ENCODE results near the gene FRS2. TPM values are rescaled to one million over a fixed set of nuclear protein-coding genes. Genes with fewer than 3 reads are reported as not detected.

FRS2 gene
- total RNA-seq, 1 donor, result 64.4 TPM

DNA sequence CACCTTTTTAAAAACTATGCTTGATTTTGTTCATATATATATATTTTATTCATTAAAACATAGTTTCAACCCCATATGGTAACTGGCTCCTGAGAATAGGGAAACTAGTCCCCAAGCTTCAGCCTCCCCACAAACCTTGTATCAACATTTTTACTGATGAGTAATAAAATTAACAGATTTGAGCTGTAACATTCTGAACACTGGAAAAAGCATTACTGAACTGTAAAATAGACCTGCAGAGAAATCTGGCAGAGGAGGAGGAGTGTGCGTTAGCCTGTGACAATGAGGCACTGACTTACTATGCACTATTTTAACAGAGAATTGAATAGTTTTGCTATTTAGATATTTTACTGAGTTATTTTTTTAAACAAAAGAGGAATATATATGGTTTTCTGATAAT lies 43.1 kb downstream of the FRS2 start:
- peaks cover 42% of the 10 kb centered on the region for H3K4me1 ChIP-seq (ENCODE audit: insufficient read depth, low read length)
- no peak overlapping the region for H2AFZ ChIP-seq (ENCODE audit: low read length)
- H3K79me2 ChIP-seq (ENCODE audit: insufficient read depth, low read length), result peaks cover 91% of the 10 kb centered on the region
- peak overlapping the region; percentile 37 for H3K27ac ChIP-seq (ENCODE audit: low read depth, low read length)
- DNase-seq (ENCODE audit: insufficient read length, low spot score, missing footprints), result no peak
- TF ChIP-seq, protein P1, sequence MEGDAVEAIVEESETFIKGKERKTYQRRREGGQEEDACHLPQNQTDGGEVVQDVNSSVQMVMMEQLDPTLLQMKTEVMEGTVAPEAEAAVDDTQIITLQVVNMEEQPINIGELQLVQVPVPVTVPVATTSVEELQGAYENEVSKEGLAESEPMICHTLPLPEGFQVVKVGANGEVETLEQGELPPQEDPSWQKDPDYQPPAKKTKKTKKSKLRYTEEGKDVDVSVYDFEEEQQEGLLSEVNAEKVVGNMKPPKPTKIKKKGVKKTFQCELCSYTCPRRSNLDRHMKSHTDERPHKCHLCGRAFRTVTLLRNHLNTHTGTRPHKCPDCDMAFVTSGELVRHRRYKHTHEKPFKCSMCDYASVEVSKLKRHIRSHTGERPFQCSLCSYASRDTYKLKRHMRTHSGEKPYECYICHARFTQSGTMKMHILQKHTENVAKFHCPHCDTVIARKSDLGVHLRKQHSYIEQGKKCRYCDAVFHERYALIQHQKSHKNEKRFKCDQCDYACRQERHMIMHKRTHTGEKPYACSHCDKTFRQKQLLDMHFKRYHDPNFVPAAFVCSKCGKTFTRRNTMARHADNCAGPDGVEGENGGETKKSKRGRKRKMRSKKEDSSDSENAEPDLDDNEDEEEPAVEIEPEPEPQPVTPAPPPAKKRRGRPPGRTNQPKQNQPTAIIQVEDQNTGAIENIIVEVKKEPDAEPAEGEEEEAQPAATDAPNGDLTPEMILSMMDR (IDR thresholded peaks at IDR 0.05; ENCODE audit: extremely low read depth, low read depth, low read length), result no peak
- H3K4me3 ChIP-seq (ENCODE audit: insufficient read depth, low read length), result no peak overlapping the region
- peak overlapping the region; percentile 7 for H3K4me2 ChIP-seq (ENCODE audit: insufficient read depth, low read length)
- H3K27me3 ChIP-seq (ENCODE audit: insufficient read depth, low read length), result no peaks in the 10 kb centered on the region
- H4K20me1 ChIP-seq (ENCODE audit: insufficient read depth, low read length), result peaks cover 26% of the 10 kb centered on the region
- H3K36me3 ChIP-seq (ENCODE audit: insufficient read depth, low read length), result no peaks in the 10 kb centered on the region
- H3K9me3 ChIP-seq (ENCODE audit: low read depth, low read length), result no peaks in the 10 kb centered on the region

DNA sequence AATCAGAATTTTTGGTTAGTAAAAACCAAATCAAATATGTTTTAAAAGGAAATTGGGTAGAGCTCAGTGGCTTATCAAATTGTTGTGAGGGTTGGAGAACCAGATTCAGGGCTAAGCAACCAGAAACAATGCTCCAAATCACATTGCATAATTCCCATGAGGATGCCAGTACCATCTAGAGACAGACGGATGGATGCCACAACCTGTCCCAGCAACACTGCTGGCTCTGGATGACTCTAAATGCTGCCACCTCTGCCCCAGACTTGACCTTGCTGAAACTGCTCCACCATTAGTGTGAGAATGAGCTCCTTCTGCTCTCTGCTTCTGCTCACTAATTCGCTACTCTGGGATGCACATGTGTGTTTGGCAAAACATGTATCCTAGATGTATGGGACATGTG lies 43.9 kb downstream of the FRS2 start:
- no peak overlapping the region for H2AFZ ChIP-seq (ENCODE audit: low read length)
- no peak for DNase-seq (ENCODE audit: insufficient read length, low spot score, missing footprints)
- no peaks in the 10 kb centered on the region for H3K36me3 ChIP-seq (ENCODE audit: insufficient read depth, low read length)
- H3K4me1 ChIP-seq (ENCODE audit: insufficient read depth, low read length), result peaks cover 36% of the 10 kb centered on the region
- H3K79me2 ChIP-seq (ENCODE audit: insufficient read depth, low read length), result peaks cover 93% of the 10 kb centered on the region
- peaks cover 25% of the 10 kb centered on the region for H4K20me1 ChIP-seq (ENCODE audit: insufficient read depth, low read length)
- no peaks in the 10 kb centered on the region for H3K27me3 ChIP-seq (ENCODE audit: insufficient read depth, low read length)
- TF ChIP-seq, protein P1 (IDR thresholded peaks at IDR 0.05; ENCODE audit: extremely low read depth, low read depth, low read length), result no peak
- no peak overlapping the region for H3K4me2 ChIP-seq (ENCODE audit: insufficient read depth, low read length)
- no peak overlapping the region for H3K27ac ChIP-seq (ENCODE audit: low read depth, low read length)
- no peaks in the 10 kb centered on the region for H3K9me3 ChIP-seq (ENCODE audit: low read depth, low read length)
- H3K4me3 ChIP-seq (ENCODE audit: insufficient read depth, low read length), result no peak overlapping the region

DNA sequence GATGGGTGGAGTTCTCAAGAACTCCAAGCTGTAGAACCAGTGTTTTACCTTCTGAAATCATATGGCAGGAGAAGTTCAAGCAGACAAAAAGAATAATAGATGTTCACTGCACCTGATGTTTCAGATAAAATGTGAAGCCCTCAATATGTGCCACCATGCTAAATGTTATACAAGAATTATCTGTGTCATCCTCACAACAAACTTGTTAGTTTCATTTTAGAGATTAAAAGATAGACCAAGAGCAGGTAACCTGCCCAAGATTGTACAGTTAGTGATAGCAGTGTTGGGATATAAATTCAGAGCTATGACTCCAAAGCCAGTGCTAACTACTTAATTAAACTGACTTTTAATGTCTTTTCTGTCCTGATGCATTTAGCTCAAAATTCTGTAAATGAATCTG lies 44.7 kb downstream of the FRS2 start:
- TF ChIP-seq, protein P1 (IDR thresholded peaks at IDR 0.05; ENCODE audit: extremely low read depth, low read depth, low read length), result no peak
- H3K9me3 ChIP-seq (ENCODE audit: low read depth, low read length), result no peaks in the 10 kb centered on the region
- no peaks in the 10 kb centered on the region for H3K27me3 ChIP-seq (ENCODE audit: insufficient read depth, low read length)
- peaks cover 22% of the 10 kb centered on the region for H4K20me1 ChIP-seq (ENCODE audit: insufficient read depth, low read length)
- no peak overlapping the region for H2AFZ ChIP-seq (ENCODE audit: low read length)
- H3K4me1 ChIP-seq (ENCODE audit: insufficient read depth, low read length), result peaks cover 29% of the 10 kb centered on the region
- H3K36me3 ChIP-seq (ENCODE audit: insufficient read depth, low read length), result no peaks in the 10 kb centered on the region
- no peak overlapping the region for H3K4me3 ChIP-seq (ENCODE audit: insufficient read depth, low read length)
- DNase-seq (ENCODE audit: insufficient read length, low spot score, missing footprints), result no peak
- peaks cover 93% of the 10 kb centered on the region for H3K79me2 ChIP-seq (ENCODE audit: insufficient read depth, low read length)
- no peak overlapping the region for H3K27ac ChIP-seq (ENCODE audit: low read depth, low read length)
- H3K4me2 ChIP-seq (ENCODE audit: insufficient read depth, low read length), result no peak overlapping the region

DNA sequence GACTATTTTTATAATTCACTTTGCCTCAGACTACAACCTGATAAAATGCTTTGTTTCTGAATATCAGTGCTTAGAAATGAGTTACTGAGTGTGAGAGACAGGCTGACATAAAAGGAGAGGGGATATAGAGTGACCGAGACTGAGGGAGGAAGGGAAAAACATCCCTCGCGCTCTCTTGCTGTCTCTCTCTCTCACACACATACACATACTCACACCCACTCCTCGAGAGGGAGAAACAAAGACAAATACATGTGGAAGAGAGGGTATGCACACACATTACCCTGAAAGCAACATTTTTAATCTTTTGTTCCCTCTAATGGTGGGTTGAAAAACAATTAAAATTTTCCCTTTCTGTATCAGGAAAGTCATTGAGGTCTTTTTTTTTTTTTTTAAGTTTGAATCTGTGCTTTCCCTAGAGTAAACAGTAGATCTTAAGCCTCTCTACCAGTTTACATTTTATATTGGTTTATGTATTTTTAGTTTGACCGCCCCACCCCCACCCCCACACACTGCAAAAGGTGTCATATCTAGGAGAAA lies 45.3 kb downstream of the FRS2 start:
- no peaks in the 10 kb centered on the region for H3K36me3 ChIP-seq (ENCODE audit: insufficient read depth, low read length)
- H3K4me2 ChIP-seq (ENCODE audit: insufficient read depth, low read length), result no peak overlapping the region
- peaks cover 17% of the 10 kb centered on the region for H4K20me1 ChIP-seq (ENCODE audit: insufficient read depth, low read length)

More for the DNA sequence above, 45.3 kb downstream of the FRS2 start:
- no peak overlapping the region for H3K27ac ChIP-seq (ENCODE audit: low read depth, low read length)
- H3K9me3 ChIP-seq (ENCODE audit: low read depth, low read length), result no peaks in the 10 kb centered on the region
- no peak overlapping the region for H2AFZ ChIP-seq (ENCODE audit: low read length)
- no peaks in the 10 kb centered on the region for H3K27me3 ChIP-seq (ENCODE audit: insufficient read depth, low read length)
- TF ChIP-seq, protein P1 (IDR thresholded peaks at IDR 0.05; ENCODE audit: extremely low read depth, low read depth, low read length), result no peak
- no peak for DNase-seq (ENCODE audit: insufficient read length, low spot score, missing footprints)
- H3K4me1 ChIP-seq (ENCODE audit: insufficient read depth, low read length), result peaks cover 27% of the 10 kb centered on the region
- no peak overlapping the region for H3K4me3 ChIP-seq (ENCODE audit: insufficient read depth, low read length)
- peaks cover 93% of the 10 kb centered on the region for H3K79me2 ChIP-seq (ENCODE audit: insufficient read depth, low read length)
